GM19351 (cell line): ENCODE data around the gene CTNNBIP1.

Experiments used
- ATAC-seq: cut with Tn5 transposase; IDR thresholded peaks from one replicate; pipeline ENCODE4 v1.9.1; 2021; ENCODE audit warnings: mild to moderate bottlenecking, moderate library complexity; ENCODE audit not compliant: unreplicated experiment

Gene CTNNBIP1

GRCh38 chr1:9858293-9859035, 51.6 kb downstream of the CTNNBIP1 start:
- no peak for ATAC-seq

DNA sequence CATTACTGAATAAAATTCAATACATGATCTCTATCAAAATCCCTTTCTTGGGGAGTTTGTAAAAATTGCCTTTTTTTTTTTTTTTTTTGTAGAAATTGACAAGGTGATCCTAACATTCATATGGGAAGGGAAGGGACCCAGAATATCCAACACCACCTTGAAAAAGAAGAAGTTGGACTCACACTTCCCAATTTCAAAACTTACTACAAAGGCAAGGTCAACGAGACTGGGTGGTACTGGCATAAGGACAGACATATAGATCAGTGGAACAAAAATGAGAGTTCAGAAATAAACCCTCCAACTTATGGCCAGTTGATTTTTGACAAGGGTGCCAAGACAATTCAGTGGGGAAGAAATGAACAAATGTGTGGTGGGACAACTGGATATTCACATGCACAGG, 54.9 kb downstream of the CTNNBIP1 start:
- no peak for ATAC-seq

DNA sequence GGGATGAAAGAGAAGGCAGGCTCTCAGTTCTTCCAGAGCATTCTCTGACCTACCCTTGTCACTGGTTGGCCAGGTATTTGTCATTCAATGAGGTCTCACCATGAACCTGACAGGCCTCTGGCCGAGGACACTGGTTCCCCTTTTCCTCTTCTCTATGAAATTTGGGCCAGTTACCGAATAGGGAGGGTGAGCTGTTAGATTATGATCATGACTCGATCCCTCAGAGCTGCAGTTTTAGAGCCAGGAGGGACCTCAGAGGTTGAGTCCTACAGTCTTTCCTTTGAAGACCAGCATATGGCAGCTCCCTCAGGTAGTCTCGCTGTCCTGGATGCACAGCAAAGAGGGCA, 56.8 kb downstream of the CTNNBIP1 start:
- ATAC-seq, result no peak

DNA sequence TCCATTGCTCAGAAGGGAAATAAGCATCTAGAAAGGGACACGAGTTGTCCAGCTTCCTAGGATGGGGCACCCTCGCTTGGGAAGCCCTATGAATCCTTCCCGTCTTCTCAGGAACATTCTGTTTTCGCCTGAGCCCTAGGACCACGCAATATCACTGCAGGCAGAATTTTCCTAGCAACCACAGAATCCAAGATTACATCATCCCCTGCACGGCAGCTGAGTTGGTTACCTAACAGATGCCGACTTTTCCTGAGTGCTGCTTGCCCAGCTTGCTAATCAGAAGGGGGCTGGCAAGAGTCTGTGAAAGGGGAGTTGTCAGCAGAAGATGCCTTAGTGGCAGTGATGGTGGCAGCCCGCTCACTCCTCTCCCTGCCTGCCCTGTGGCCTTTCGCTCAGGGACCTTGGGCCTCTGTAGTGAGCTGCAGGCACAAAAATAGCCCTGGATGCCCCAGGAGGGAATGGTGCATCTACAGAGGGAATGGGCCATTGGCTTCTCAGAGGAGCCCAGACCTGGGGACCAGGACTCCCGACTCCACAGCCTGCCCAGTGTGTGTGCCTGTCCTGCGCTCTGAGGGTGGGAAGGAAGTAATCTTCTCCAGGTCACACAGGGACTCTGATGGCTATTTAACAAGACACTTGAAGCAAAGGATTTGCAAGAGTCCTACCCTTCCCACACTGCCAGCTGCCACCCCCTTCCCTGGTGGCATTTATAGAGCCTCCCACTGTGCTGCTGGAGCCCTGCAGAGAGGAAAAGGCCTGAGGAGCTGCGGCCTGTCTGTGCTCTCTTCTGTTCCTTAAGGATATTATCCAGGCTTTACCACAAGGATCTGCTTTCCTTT, 57.4 kb downstream of the CTNNBIP1 start:
- ATAC-seq, result no peak

DNA sequence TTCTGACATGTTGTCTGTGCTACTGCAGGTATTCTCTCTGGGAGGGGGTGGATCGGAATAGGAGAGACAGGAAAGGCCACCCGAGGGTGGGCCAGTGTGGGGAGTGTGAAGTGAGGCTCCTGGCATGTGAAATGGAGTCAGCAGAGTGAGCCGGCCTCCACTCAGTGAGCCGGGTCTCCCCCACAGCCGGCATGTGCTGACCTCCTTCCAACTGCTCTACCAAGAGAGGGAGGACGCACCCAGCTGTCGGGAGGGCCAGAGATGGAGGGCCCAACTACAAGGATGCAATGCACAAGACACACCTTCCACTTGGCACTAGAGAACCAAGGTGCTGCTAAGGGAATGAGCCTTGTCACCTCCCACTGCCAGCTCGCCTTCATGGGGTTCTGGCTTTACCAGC, 58.1 kb downstream of the CTNNBIP1 start:
- no peak for ATAC-seq

- no peak for ATAC-seq
Observed at GRCh38 chr1:9850442-9851162, 59.5 kb downstream of the CTNNBIP1 start.

GRCh38 chr1:9849691-9850441, 60.2 kb downstream of the CTNNBIP1 start:
- no peak for ATAC-seq

GRCh38 chr1:9848022-9848421, 62.0 kb downstream of the CTNNBIP1 start:
- ATAC-seq, result no peak

DNA sequence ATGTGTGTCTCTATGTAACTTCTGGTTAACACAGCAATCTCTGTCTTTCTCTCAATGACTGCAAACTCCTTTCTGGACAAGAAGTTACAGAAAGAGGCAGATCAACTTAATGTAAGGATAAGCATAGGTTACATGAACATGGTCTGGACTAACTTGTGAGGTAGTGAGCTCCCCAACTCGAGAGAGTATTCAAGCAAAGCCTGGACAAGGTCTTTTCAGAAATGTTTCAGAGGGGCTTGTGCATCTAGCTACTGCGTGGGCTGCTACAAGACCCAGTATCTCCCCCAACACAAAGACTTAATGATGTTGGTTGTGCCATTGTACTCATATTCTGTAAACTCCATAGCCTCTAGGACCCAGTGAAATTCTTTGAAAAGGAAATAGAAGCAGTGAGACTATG, 62.8 kb downstream of the CTNNBIP1 start:
- ATAC-seq, result no peak

GRCh38 chr1:9846611-9847171, 63.4 kb downstream of the CTNNBIP1 start:
- no peak for ATAC-seq

GRCh38 chr1:9845914-9846313, 64.2 kb downstream of the CTNNBIP1 start:
- ATAC-seq, result no peak

GRCh38 chr1:9844756-9845155, 65.3 kb downstream of the CTNNBIP1 start:
- ATAC-seq, result no peak

DNA sequence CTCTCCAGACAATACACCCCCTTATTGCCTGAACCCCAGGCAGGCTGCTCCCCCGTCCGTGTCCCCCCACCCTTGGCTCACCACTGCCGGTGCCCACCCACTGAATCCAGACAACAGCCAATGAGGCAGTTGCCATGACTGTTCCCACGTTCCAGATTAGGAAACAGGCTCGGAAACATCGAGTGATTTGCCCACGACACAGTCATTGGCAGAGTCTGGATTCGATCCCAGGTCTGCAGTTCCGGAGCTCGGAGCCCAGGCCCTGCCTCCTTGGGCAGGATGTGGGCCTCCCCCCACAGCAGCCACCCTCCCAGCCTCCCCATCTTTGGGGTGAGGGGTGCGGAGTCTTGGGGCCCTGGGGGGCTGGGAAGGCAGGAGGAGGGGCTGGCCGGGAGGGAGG, 66.0 kb downstream of the CTNNBIP1 start:
- ATAC-seq, result no peak

- ATAC-seq, result no peak
Observed at GRCh38 chr1:9843576-9843945, 66.5 kb downstream of the CTNNBIP1 start.

- ATAC-seq, result no peak
Observed at GRCh38 chr1:9842781-9843575, 67.1 kb downstream of the CTNNBIP1 start.

- no peak for ATAC-seq
Observed at GRCh38 chr1:9842073-9842711, 67.9 kb downstream of the CTNNBIP1 start.

GRCh38 chr1:9841460-9841859, 68.6 kb downstream of the CTNNBIP1 start:
- ATAC-seq, result no peak

- no peak for ATAC-seq
Observed at GRCh38 chr1:9840176-9840575, 69.9 kb downstream of the CTNNBIP1 start.

GRCh38 chr1:9838946-9839345, 71.1 kb downstream of the CTNNBIP1 start:
- no peak for ATAC-seq

- no peak for ATAC-seq
Observed at GRCh38 chr1:9836632-9836960, 73.5 kb downstream of the CTNNBIP1 start.
